ENCODE results near the gene ERCC4. TPM values are rescaled to one million over a fixed set of nuclear protein-coding genes. Genes with fewer than 3 reads are reported as not detected.

Gene ERCC4
- total and polyA plus RNA-seq, 3 donors from 2014 or later, result 17.7 to 29.3 (median 19.6) TPM

GRCh38 chr16:13994239-13995106 is 74.5 kb downstream of the ERCC4 start:
- H3K27me3 ChIP-seq, result no peaks in the 10 kb centered on the region

GRCh38 chr16:13995194-13995593 is 75.2 kb downstream of the ERCC4 start:
- intact Hi-C loops (cut with DNase I; ENCODE audit: low total_unique reads), result no loop called here
- 56 to 60% methylated on average over 1 of the region's 1 CpG for WGBS, 2 donors
- no peak overlapping the region for H3K4me3 ChIP-seq
- no peak for DNase-seq
- no peaks in the 10 kb centered on the region for H3K4me1 ChIP-seq
- no peaks in the 10 kb centered on the region for H3K9me3 ChIP-seq
- H3K27ac ChIP-seq, result no peak overlapping the region
- TF ChIP-seq CTCF (IDR thresholded peaks at IDR 0.05) (no peak), POLR2A (IDR thresholded peaks at IDR 0.05) (no peak)
- no peaks in the 10 kb centered on the region for H3K36me3 ChIP-seq (ENCODE audit: low read depth, missing control alignments)
- H3K27me3 ChIP-seq, result no peaks in the 10 kb centered on the region

More at GRCh38 chr16:13994239-13995106, 74.5 kb downstream of the ERCC4 start:
- Histone ChIP-seq H3K36me3 (ENCODE audit: low read depth, missing control alignments) (no peaks in the 10 kb centered on the region), H3K4me3 (no peak overlapping the region), H3K4me1 (no peaks in the 10 kb centered on the region), H3K9me3 (no peaks in the 10 kb centered on the region), H3K27ac (no peak overlapping the region)
- intact Hi-C loops (cut with DNase I; ENCODE audit: low total_unique reads), result no loop called here
- TF ChIP-seq POLR2A (IDR thresholded peaks at IDR 0.05) (no peak), CTCF (IDR thresholded peaks at IDR 0.05) (no peak)
- WGBS, 2 donors, result 62 to 63% methylated on average over 14 of the region's 14 CpGs
- no peak for DNase-seq

- Histone ChIP-seq H3K36me3 (ENCODE audit: low read depth, missing control alignments) (no peaks in the 10 kb centered on the region), H3K4me1 (no peaks in the 10 kb centered on the region), H3K27ac (no peak overlapping the region), H3K4me3 (no peak overlapping the region), H3K9me3 (no peaks in the 10 kb centered on the region), H3K27me3 (no peaks in the 10 kb centered on the region)
- intact Hi-C loops (cut with DNase I; ENCODE audit: low total_unique reads), result no loop called here
- TF ChIP-seq POLR2A (IDR thresholded peaks at IDR 0.05) (no peak), CTCF (IDR thresholded peaks at IDR 0.05) (no peak)
- WGBS, 2 donors, result 75 to 78% methylated on average over 10 to 11 of the region's 11 CpGs
- DNase-seq, result no peak
Observed at GRCh38 chr16:13996778-13997288, 76.9 kb downstream of the ERCC4 start.

- no peak for DNase-seq
- Histone ChIP-seq H3K27ac (no peak overlapping the region), H3K27me3 (no peaks in the 10 kb centered on the region), H3K9me3 (no peaks in the 10 kb centered on the region), H3K4me3 (no peak overlapping the region), H3K4me1 (peaks cover under 1% of the 10 kb centered on the region), H3K36me3 (ENCODE audit: low read depth, missing control alignments) (no peaks in the 10 kb centered on the region)
- intact Hi-C loops (cut with DNase I; ENCODE audit: low total_unique reads), result no loop called here
- 92 to 93% methylated on average over 4 of the region's 4 CpGs for WGBS, 2 donors
- TF ChIP-seq POLR2A (IDR thresholded peaks at IDR 0.05), result no peak
Observed at GRCh38 chr16:13997526-13997925, 77.6 kb downstream of the ERCC4 start.

- intact Hi-C loops (cut with DNase I; ENCODE audit: low total_unique reads), result no loop called here
Observed at GRCh38 chr16:13997933-13998332, 78.0 kb downstream of the ERCC4 start.

More at GRCh38 chr16:13997933-13998332, 78.0 kb downstream of the ERCC4 start:
- H3K4me3 ChIP-seq, result no peak overlapping the region
- no peaks in the 10 kb centered on the region for H3K9me3 ChIP-seq
- H3K4me1 ChIP-seq, result peaks cover 4% of the 10 kb centered on the region
- no peak overlapping the region for H3K27ac ChIP-seq
- H3K27me3 ChIP-seq, result no peaks in the 10 kb centered on the region
- no peak for TF ChIP-seq POLR2A (IDR thresholded peaks at IDR 0.05)
- 83% methylated on average over 5 of the region's 5 CpGs for WGBS, 2 donors
- DNase-seq, result no peak
- H3K36me3 ChIP-seq (ENCODE audit: low read depth, missing control alignments), result no peaks in the 10 kb centered on the region
